ENCODE data around the gene WDR6. TPM values are rescaled to one million over a fixed set of nuclear protein-coding genes. Genes with fewer than 3 reads are reported as not detected.

The WDR6 gene
- total and polyA plus RNA-seq, 2 donors (not counting 1 experiment from before 2014, with no cell fraction given), result 58.7 to 77.9 TPM

- H4K20me1 ChIP-seq (ENCODE audit: control insufficient read depth, extremely low read depth, insufficient read depth, low read length), result no peaks in the 10 kb centered on the region
- peaks cover 33% of the 10 kb centered on the region for H3K79me2 ChIP-seq (ENCODE audit: control insufficient read depth, insufficient read depth, low read length)
- H3K9me3 ChIP-seq (ENCODE audit: control insufficient read depth, insufficient read depth, low read depth, low read length), result no peaks in the 10 kb centered on the region
- DNase-seq (ENCODE audit: low read depth in 2 of 2), result peak; percentile 51 to 67
- H3K4me3 ChIP-seq (replicated peaks in 1 of 4; ENCODE audit: control extremely low read depth in 1 of 4, insufficient read depth in 1 of 4, low read depth in 3 of 4, low read length in 4 of 4), result peak within 1 kb of the TSS; percentile 74 to 92 (median 80)
- H3K9ac ChIP-seq (ENCODE audit: insufficient read depth, low read length), result peak within 1 kb of the TSS; percentile 76
- peak within 1 kb of the TSS; percentile 87 for H3K27ac ChIP-seq (ENCODE audit: insufficient read depth, low read length)
- no peaks in the 10 kb centered on the region for H3K27me3 ChIP-seq (ENCODE audit: control insufficient read depth, insufficient read depth, low read length)
- peak within 1 kb of the TSS; percentile 62 for H2AFZ ChIP-seq (ENCODE audit: low read length)
- peaks cover 11% of the 10 kb centered on the region for H3K4me1 ChIP-seq (ENCODE audit: control insufficient read depth, extremely low read depth, insufficient read depth, low read length)
- H3K36me3 ChIP-seq (ENCODE audit: control insufficient read depth, insufficient read depth, low read length), result peaks cover 32% of the 10 kb centered on the region
- TF ChIP-seq EZH2 (IDR thresholded peaks at IDR 0.05; ENCODE audit: low read length, missing control alignments), result no peak
- TF ChIP-seq, protein P1, sequence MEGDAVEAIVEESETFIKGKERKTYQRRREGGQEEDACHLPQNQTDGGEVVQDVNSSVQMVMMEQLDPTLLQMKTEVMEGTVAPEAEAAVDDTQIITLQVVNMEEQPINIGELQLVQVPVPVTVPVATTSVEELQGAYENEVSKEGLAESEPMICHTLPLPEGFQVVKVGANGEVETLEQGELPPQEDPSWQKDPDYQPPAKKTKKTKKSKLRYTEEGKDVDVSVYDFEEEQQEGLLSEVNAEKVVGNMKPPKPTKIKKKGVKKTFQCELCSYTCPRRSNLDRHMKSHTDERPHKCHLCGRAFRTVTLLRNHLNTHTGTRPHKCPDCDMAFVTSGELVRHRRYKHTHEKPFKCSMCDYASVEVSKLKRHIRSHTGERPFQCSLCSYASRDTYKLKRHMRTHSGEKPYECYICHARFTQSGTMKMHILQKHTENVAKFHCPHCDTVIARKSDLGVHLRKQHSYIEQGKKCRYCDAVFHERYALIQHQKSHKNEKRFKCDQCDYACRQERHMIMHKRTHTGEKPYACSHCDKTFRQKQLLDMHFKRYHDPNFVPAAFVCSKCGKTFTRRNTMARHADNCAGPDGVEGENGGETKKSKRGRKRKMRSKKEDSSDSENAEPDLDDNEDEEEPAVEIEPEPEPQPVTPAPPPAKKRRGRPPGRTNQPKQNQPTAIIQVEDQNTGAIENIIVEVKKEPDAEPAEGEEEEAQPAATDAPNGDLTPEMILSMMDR (conservative IDR thresholded peaks at IDR 0.05 in 1 of 2, IDR thresholded peaks at IDR 0.05 in 1 of 2; ENCODE audit: low read depth in 1 of 2, low read length in 2 of 2), result no peak
- H3K4me2 ChIP-seq (ENCODE audit: extremely low read depth, insufficient read depth, low read length), result peak within 1 kb of the TSS; percentile 99
These were observed 10.9 kb downstream of the WDR6 start, which contains the start of gene DALRD3 for GRCh38 chr3:49017971-49018706. DALRD3 (minus strand) TSS chr3:49018580; CDS start chr3:49018564, 16 bp downstream.

DNA sequence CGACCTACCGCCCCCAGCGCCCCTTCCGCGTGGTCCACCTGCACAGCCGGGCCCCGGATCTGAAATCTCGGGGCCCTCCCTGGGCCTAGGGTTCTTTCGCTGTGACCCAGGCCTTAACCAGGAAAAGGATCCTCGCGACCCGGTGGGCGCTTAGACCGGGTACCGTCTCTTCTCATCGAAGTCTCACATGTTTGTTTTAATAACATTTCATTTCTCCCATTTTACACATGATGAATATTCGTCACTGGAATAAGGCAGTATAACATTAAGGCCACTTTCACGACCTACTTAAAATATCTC is 11.5 kb downstream of the WDR6 start:
- Histone ChIP-seq H3K79me2 (ENCODE audit: control insufficient read depth, insufficient read depth, low read length) (peaks cover 32% of the 10 kb centered on the region), H3K4me3 (replicated peaks in 1 of 4; ENCODE audit: control extremely low read depth in 1 of 4, insufficient read depth in 1 of 4, low read depth in 3 of 4, low read length in 4 of 4) (peak overlapping the region; percentile 74 to 92 (median 80)), H3K4me2 (ENCODE audit: extremely low read depth, insufficient read depth, low read length) (peak overlapping the region; percentile 99), H3K9ac (ENCODE audit: insufficient read depth, low read length) (peak overlapping the region; percentile 76), H3K9me3 (ENCODE audit: control insufficient read depth, insufficient read depth, low read depth, low read length) (no peaks in the 10 kb centered on the region), H3K36me3 (ENCODE audit: control insufficient read depth, insufficient read depth, low read length) (peaks cover 32% of the 10 kb centered on the region), H2AFZ (ENCODE audit: low read length) (no peak overlapping the region), H3K4me1 (ENCODE audit: control insufficient read depth, extremely low read depth, insufficient read depth, low read length) (peaks cover 11% of the 10 kb centered on the region), H3K27ac (ENCODE audit: insufficient read depth, low read length) (peak overlapping the region; percentile 87), H3K27me3 (ENCODE audit: control insufficient read depth, insufficient read depth, low read length) (no peaks in the 10 kb centered on the region), H4K20me1 (ENCODE audit: control insufficient read depth, extremely low read depth, insufficient read depth, low read length) (no peaks in the 10 kb centered on the region)
- no peak for TF ChIP-seq EZH2 (IDR thresholded peaks at IDR 0.05; ENCODE audit: low read length, missing control alignments)
- TF ChIP-seq, protein P1 (conservative IDR thresholded peaks at IDR 0.05 in 1 of 2, IDR thresholded peaks at IDR 0.05 in 1 of 2; ENCODE audit: low read depth in 1 of 2, low read length in 2 of 2), result no peak
- DNase-seq (ENCODE audit: low read depth in 2 of 2), result no peak

DNA sequence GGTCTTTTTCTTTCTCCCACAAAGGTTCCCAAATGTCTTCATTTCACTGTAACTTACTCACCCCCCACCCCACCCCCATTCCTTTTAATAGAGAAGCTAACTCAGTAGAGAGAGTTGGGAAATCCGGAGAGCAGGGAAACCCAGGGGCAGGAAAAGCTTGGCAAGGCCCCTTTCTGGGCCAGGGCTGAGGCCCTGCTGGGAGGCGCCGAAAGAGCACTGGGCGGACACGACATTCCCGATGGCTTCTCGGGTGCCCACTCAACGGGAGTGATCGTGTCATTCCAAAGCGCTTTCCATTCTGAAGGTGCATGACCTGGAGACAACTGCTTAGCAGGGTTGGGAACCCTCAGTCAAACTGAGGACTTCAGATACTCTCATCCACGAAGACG is 12.7 kb downstream of the WDR6 start:
- Histone ChIP-seq H3K4me1 (ENCODE audit: control insufficient read depth, extremely low read depth, insufficient read depth, low read length) (peaks cover 11% of the 10 kb centered on the region), H3K4me2 (ENCODE audit: extremely low read depth, insufficient read depth, low read length) (peak overlapping the region; percentile 86), H4K20me1 (ENCODE audit: control insufficient read depth, extremely low read depth, insufficient read depth, low read length) (no peaks in the 10 kb centered on the region), H3K36me3 (ENCODE audit: control insufficient read depth, insufficient read depth, low read length) (peaks cover 29% of the 10 kb centered on the region), H3K79me2 (ENCODE audit: control insufficient read depth, insufficient read depth, low read length) (peaks cover 30% of the 10 kb centered on the region), H3K9ac (ENCODE audit: insufficient read depth, low read length) (no peak overlapping the region), H3K27ac (ENCODE audit: insufficient read depth, low read length) (peak overlapping the region; percentile 89), H3K4me3 (replicated peaks in 1 of 4; ENCODE audit: control extremely low read depth in 1 of 4, insufficient read depth in 1 of 4, low read depth in 3 of 4, low read length in 4 of 4) (peak overlapping the region; percentile 70 to 95 (median 84)), H2AFZ (ENCODE audit: low read length) (no peak overlapping the region), H3K27me3 (ENCODE audit: control insufficient read depth, insufficient read depth, low read length) (no peaks in the 10 kb centered on the region), H3K9me3 (ENCODE audit: control insufficient read depth, insufficient read depth, low read depth, low read length) (no peaks in the 10 kb centered on the region)
- TF ChIP-seq, protein P1 (conservative IDR thresholded peaks at IDR 0.05 in 1 of 2, IDR thresholded peaks at IDR 0.05 in 1 of 2; ENCODE audit: low read depth in 1 of 2, low read length in 2 of 2), result no peak
- TF ChIP-seq EZH2 (IDR thresholded peaks at IDR 0.05; ENCODE audit: low read length, missing control alignments), result no peak
- no peak for DNase-seq (ENCODE audit: low read depth in 2 of 2)

Data from fibroblast of lung (primary cell).